Fibroblast of skin of left quadriceps (primary cell): ENCODE measurements around the gene BZW1.

ENCODE experiments used
- DNase-seq, 2 experiments: peaks; one replicate each; pipeline ENCODE4 v3.0.0-alpha.2; 2013; ENCODE audit warnings: low read depth in 2 of 2

BZW1 gene

DNA sequence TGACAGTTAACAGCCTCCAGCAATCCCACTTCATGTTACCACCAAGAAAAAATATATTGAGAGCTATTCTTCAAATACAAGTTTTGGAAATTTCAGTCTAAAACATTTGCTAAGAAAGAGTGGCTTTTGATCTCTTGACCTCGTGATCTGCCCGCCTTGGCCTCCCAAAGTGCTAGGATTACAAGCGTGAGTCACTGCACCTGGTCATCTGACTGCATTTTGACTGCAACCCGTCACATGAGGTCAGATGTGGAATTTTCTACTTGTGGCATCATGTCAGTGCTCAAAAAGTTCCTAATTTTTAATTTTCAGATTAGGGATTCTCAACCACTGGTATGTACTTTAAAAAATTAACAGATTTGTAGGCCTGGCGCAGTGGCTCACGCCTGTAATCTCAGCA, 61.9 kb downstream of the BZW1 start:
- no peak for DNase-seq
